MM.1S (cell line): Measurements from ENCODE around the gene GFOD1.

ENCODE experiments used
- CTCF ChIP-seq: fragments of 300-600 bp; sonication (generic); IDR thresholded peaks from 2 replicates; pipeline ENCODE4 v1.5.1; 2016; ENCODE audit warnings: antibody characterized with exemption, low read length, mixed read lengths
- EZH2 ChIP-seq: fragments of 300-600 bp; sonication (generic); optimal IDR thresholded peaks from 2 replicates; pipeline ENCODE3; 2017; ENCODE audit warnings: low read depth, mild to moderate bottlenecking, antibody characterized with exemption, low read length, mixed read lengths
- EZH2phosphoT487 ChIP-seq: fragments of 300-600 bp; sonication (generic); IDR thresholded peaks from 2 replicates; pipeline ENCODE4 v1.6.1; 2018; ENCODE audit warnings: antibody characterized with exemption, low read length

GRCh38 chr6:13377054-13377758 lies 110.2 kb downstream of the GFOD1 start:
- TF ChIP-seq CTCF = no peak
- no peak for TF ChIP-seq EZH2
- TF ChIP-seq EZH2phosphoT487 = no peak
